Activated effector memory CD4-positive, alpha-beta T cell treated with anti-CD3 and anti-CD28 coated beads, Interleukin-2, amount 50 U/mL, for 16 hours (primary cell): ENCODE measurements around the gene COQ5.
"Not testable (repeated sequence)": the region's sequence is repeated elsewhere in the genome, so short reads cannot be mapped to it uniquely, and the experiment has no call there.

Experiments
- DNase-seq: peaks from one replicate; pipeline ENCODE4 v3.0.0-alpha.2; 2020

The COQ5 gene

DNA sequence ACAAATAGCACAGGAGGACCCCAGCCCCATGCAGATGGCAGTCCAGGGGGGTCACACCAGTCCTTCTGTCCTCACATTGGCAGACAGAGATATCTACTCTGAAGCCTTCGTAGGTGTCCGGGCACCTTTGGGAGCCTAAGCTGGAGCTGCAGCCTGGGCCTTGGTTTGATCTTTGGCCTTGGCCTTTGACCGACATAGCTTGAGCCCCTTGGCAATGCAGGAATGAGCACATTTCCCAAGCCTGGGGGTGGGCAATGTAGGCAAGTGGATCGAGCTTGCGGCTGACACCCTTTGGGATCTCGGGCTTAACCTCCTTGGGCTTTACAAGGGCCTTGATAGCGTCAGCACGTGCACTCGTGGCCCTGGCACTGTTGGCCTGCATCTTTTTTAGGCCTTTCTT, 6.4 kb downstream of the COQ5 start:
- no peak for DNase-seq

DNA sequence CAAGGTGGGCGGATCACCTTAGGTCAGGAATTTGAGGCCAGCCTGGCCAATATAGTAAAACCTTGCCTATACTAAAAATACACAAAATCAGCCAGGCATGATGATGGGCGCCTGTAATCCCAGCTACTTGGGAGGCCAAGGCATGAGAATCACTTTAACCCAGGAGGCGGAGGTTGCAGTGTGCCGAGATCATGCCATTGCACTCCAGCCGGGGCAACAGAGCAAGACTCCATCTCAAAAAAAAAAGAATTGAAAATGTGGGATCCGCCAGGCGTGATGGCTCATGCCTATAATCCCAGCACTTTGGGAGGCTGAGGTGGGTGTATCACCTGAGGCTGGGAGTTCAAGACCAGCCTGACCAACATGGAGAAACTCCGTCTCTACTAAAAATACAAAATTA, 9.6 kb downstream of the COQ5 start:
- DNase-seq: not testable (repeated sequence)

DNA sequence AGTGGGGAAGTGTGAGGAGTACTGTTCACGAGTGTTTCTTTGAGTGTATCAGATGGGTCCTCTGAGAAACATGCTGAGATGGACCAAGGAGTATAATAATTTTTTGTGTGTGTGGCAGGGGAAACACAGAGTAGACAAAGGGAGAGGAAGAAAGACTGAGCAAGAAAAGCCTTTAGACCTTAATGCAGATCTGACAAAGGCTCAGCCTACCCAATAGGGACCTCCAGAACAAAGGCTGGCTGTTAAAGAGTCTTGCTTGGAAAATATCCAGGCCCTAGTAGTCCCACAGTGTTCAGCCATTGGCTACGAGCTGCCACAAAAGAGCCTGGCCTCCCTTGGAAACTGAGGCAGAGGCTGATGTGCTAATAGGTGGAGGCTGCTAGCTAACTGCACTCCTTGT, 13.5 kb downstream of the COQ5 start:
- no peak for DNase-seq

DNA sequence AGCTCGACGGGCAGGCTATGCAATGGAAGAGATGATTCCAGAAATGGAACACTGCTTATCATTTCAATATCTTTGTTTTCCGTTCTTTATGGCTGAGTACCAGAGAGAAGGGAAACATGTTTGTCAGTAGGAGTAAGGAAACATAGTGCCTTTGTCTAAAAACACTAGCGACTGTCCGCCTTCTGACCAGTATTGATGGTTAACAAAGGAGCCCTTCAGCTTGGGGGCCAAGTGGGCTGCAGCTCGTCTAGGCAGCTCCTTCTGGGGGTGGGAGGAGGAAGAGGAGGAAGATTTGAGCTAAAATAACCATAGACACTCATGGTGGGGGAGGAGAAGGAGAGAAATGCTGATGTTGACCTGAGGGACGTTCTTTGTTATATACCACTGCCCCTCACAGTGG, 15.0 kb downstream of the COQ5 start:
- no peak for DNase-seq

DNA sequence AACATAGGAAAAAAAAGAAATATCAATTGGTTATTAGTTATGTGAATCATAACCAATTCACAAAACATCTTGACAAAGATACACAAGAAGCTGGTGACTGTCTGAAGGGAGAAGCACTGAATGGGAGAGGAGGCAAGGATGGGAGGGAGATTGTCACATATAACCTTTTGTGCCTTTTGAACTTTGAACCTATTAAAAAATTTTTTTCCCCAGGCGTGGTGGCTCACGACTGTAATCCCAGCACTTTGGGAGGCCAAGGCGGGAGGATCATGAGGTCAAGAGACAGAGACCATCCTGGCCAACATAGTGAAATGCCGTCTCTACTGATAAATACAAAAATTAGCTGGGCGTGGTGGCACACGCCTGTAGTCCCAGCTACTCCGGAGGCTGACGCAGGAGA, 20.4 kb downstream of the COQ5 start:
- no peak for DNase-seq

DNA sequence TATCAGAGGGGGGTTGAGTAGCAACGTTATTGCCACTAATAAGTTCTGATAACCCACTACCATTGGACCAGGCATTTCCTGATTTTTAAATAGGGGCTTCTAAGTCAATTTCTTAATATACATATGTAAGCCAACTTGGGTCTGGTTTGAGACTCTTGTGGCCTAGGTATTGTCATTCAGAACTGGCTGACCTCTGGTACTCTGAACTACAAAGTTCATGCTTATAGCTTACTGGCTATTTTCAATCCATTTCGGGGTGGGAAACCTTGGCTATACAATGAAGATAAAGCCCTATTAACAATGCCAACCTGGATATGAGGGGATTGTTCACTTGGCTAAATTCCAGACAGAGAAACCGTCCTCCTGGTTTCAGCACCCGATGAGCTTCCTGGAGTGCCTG, 24.4 kb downstream of the COQ5 start:
- no peak for DNase-seq

DNA sequence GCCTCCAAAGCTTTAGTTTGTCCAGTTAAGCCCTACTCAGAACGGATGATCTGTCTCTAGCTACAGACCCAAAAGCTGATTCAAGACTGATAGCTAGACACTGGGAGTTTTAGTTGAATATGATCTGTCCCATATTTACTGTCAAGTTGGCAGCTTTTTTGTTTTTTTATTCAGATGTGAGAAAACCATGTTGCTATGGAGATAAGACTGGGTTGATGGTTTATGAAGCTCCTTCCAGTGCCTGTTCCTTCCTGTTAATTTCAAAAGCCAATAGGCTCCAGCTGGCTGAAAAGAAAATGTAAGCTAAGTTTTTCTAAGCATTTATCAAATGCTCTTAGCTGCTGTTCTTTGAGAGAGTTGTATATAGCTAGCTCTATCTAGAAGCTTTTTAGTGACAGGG, 28.4 kb downstream of the COQ5 start:
- DNase-seq: no peak

DNA sequence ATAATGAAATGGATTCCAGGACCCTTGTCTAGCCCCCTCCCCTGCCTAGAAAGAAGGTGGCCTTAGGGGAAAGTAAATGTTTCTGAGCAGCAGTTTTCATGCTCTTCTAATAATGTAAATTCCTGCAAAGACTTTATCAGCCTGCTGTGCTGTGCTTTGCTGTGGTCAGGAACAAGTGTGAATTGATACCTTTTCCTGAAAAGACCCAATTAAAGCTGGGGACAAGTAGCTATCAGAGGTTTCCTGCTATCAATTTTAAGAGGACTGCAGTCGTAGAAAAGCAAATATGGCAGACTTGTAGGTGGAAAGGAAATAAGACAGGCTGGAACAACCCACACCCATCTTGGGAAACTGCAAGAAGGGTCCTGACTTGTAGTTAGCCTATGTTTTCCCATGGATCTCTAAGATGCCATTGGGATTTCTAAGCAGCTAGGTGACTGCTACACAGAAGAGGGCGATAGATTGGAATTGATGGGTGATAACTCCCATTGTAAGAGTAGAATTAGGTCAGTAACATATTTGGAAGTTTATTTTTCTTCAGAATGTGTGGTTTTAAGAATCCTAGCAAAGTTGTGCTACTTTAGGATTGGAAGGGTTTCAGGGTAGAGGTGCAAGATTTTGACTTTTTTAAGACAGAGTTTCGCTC, 30.0 kb downstream of the COQ5 start:
- no peak for DNase-seq

DNA sequence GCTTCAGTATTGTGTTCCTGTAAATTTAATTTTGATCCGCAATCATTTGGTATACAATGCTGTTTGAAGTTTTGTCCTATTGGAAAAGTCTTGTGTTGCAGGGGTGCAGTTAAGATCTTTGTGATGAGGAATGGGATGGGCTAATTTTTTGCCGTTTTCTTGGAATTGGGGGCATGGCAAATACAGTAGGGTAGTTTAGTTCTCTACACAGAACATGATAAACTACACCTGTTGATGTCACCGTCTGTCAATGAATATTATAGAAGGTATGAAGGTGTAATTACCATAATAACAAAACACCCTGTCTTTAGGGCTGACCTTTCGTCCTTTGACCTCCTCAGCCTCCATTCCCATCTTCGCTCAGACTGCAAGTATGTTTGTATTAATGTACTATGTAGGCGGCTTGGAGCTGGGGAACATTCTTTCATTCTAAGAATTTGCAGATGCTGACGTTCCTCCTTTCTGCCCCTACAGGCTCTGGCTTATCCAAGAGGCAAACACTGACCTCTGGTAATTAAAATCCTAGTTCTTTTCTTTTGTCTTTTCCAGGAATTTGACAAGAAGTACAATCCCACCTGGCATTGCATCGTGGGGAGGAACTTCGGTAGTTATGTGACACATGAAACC, 31.3 kb downstream of the COQ5 start:
- no peak for DNase-seq

DNA sequence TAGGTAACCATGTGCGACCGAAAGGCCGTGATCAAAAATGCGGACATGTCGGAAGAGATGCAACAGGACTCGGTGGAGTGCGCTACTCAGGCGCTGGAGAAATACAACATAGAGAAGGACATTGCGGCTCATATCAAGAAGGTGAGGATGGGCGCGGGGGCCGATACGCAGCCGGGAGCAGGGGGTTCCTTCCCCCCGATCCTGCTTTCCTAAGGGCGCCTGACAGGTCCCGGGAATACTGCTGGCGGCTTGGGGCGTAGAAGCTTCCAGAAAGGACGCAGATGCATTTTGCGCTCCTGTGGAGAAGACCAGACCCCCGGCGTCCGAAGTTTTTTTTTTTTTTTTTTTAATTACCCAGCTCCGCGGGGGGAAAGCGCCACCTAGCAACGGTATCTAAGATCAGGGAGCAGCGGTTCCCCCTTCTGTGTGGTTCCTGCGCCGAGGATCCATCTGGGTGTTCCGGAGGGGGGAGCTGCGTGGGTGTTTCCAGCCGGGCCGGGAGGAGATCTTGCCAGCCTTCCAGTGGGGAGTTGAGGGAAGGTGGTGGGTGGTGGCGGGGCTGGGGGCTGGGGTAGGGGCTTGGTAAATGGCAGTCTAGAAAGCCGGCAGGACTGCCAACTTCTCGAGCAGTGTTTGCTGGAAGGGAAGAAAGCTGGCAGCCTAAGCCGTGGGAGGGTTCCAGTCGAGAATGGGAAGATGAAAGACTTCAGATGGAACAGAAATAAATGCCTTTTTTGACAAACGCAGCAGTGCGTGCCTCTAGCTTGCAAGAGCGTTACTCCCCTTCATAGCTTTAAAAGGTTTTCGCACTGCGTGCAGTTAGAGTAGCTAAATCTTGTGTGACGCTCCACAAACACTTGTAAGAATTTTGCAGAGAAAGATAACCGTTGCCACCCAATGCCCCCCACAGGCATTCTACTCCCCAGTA, 32.3 kb downstream of the COQ5 start:
- peak; percentile 85 for DNase-seq

DNA sequence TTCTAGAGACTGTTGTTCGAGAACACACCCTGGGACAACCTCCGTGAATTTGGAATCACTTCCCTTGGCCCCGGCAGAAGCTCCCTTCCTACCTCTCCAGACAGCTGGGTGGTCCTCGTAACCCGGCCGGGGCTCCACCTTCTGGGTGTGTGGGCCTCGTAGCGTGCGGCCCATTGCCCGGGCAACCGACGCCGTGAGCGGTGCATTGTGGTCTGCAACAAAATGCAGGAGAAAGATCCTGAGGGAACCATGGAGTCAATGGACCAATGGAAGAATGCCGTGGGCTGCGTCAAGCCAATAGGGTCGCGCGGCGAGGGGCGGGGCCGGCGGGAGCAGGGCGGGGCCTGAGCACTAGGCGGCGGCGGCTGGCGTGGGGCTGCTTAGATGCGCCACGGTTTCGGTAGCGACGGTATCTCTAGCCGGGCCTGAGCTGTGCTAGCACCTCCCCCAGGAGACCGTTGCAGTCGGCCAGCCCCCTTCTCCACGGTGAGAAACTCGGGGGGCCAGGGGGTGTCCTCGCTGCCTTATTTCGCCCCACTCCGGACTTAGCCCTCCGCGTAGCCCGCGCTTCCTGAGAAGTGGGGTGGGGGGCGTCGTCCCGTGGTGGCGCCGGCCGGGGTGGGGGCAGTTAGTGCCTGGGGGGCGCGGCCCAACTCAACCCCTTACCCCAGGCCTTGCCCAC, 33.1 kb downstream of the COQ5 start, which contains the start of gene DYNLL1:
TSS of gene DYNLL1 (plus strand) at position 383 of the 682 bp plus-strand sequence. CDS start 309 bp downstream, outside the sequence.
- peak; percentile 99 for DNase-seq

DNA sequence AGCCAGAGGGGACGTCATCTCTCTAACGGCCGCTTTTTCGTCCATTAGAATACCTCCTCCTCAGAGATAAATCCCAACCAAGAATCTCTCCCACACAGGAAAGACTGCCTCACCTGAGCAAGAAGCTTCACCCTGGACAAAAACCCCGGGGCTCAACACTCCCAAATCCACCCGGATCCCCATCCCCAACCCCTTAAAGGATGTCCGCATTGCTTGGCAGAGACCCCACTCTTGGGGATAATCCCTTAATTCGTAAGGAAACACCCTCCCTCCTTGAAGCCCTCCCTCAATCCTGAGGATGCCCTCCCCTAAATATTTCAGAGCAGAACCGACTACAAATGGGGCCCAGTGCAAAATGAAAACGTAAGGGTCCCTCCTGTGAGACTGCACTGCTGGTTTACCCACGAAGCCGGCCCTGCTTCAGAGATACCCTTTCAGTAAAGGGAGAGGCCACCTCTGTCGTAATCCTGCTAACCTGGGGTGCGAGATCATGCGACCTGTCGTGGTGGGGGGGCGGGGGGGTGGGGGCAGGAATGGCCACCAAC, 33.7 kb downstream of the COQ5 start:
- DNase-seq: no peak

DNA sequence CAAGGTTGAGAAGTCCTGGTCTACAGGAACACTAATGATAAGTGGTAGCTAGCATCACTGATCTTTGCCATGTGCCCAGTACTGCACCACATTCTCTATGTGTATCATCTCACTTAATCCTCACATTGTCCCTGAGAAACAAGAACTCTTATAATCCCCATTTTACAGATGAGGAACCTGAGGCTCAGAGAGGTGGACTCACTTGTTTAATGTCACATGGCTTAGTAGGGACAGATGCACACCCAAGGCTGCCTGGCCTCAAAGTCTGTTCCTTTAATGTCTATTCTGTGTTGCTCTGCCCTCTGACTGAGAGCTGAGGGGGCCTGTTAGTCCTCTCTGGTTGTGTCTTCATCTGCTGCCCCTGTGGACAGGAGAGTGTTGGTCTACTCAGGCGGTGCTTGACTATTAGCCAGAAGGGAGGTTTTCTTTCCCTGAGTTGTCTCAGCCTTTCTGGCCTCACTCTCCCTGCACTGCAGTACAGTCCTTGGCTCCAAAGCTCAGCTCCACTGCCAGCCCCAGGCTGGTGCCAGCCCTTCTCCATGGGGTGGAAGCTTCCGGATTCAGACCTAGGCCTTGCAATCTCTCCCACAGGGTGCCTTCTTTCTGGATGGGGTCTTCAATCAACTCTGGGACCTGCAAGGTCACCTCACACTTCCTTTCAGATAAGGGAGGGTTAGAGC, 38.0 kb downstream of the COQ5 start:
- DNase-seq: no peak

DNA sequence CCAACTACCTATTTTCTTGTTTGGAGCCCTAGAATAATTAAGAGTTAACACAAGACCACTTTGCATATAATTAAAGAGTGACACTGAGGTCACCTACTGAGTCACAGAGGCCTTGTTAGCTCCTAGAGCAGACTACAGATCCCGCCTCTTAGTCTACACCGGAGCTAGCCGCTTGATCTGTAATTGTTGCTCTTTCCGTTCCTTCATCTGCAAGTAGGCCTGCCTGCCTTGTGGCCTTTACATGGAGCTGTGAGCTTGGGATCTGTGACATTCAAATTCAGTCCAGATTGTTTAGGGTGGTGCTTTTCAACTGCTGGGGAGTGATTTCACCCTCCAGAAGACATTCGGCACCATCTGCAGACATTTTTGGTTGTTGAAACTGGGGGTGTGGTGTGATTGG, 38.6 kb downstream of the COQ5 start:
- DNase-seq: no peak

DNA sequence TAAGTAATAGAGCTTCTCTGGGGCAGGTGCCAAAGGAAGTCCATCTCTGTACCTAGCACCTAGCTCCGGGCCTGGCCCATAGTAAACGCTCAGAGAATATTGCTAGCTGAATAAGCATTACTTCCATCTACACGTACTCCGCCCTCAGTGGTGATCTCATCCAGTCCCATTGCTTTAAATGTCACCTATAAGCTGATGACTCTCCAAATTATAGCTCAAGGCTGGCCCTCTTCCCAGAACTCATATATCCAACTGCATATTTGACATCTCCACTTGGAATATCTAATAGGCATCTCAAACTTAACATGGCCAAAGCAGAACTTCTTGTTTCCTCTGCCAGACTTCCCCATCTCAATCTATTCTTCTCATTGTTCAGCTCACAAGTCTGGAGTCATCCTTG, 39.9 kb downstream of the COQ5 start:
- no peak for DNase-seq

DNA sequence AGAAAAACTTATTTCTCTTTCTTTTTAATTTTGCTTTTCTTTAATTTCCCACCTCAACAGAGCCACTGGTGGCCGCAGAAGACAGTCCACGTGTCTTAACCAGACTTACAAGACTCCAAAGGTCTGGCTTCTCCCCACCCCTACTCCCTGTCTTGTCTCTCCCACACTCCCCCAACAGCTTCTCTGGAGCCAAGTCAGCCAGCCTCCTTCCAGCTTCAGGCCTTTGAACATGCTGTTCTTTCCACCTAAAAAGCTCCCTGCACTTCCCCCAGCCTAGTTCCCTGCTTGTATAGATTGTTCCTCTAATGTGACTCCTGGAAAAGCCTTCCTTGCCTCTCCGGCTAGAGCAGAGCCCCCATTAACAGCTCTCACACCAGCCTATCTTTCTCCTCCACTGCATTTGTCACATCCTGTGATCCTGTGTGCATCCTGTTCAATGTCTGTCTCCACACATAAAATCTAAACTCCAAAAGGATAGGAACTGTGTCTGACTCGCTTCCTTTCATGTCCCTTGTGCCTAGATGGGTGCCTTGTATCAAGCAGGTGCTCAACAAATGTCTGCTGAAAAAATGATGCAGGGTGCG, 40.8 kb downstream of the COQ5 start:
- no peak for DNase-seq

DNA sequence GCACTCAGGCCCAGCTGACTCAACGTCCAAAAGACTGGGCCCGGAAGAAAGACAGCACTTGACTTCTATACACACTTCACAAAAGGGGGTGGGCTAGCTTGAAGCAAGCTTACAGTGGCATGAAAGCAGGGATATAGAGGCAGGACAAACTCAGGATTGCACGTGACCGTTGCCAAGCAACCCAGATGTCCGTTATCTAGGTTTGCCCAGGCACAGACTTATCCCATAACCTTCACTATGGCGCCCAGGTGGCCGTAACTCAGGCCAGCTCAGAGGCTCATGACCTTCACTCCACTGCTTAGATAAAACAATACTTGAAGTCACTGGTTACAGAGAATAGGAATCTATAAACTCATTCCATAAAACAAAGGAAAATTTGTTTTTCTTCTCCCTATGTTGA, 41.4 kb downstream of the COQ5 start:
- DNase-seq: not testable (repeated sequence)

DNA sequence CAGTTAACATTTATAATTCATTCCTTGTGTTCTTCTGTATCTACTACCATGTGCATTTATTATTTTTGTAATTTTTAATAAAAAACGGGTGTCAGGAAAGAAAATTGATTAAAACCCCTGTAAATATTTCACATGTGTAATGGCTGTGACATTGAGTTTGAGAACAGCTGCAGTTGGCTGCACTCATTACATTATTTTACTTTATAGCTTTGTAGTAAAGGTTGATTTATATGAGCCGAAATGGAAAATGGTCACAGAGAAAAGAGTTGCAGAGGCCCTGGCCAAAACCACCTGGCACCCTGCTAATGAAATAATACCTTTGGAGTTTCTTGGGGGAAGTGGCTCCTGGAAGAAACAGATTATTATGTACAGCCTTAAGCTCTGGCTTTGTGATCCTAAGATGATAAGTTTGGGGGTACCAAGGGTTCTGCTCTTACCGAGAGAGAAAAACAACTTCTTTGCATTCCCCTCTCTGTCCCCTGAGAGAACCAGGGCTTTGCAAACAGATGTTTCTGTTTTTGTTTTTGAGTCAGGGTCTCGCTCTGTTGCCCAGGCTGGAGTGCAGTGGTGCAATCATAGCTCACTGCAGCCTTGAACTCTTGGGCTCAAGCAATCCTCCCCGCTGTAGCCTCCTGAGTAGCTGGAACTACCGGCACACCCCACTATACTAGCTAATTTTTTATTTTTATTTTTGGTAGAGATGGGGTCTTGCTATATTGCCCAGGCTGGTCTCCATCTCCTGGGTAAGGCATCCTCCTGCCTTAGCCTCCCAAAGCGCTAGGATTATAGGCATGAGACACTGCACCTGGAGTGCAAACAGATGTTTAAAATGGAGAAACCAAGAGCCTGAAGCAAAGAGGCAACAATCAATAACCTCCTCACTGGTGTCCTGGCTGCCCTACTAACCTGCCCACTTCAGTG, 42.7 kb downstream of the COQ5 start:
- no peak for DNase-seq

DNA sequence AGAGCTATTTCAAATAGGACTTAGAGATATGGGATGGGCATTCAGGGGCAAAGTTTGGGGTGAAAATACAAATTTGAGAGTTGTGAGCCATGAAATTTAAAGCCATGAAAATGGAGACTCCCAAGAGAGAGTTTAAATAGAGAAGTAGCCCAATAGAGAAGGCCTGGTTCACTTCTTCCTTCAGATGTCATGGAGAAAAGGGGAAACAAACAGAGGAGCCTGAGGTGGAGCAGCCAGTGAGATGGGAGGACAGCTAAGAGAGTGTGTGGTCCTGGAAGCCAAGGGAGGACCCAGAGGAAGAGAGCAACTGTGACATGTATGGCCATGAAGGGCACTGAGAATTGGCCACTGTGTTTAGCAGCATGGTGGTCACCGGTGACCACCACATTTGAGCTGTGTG, 45.3 kb downstream of the COQ5 start:
- DNase-seq: no peak

DNA sequence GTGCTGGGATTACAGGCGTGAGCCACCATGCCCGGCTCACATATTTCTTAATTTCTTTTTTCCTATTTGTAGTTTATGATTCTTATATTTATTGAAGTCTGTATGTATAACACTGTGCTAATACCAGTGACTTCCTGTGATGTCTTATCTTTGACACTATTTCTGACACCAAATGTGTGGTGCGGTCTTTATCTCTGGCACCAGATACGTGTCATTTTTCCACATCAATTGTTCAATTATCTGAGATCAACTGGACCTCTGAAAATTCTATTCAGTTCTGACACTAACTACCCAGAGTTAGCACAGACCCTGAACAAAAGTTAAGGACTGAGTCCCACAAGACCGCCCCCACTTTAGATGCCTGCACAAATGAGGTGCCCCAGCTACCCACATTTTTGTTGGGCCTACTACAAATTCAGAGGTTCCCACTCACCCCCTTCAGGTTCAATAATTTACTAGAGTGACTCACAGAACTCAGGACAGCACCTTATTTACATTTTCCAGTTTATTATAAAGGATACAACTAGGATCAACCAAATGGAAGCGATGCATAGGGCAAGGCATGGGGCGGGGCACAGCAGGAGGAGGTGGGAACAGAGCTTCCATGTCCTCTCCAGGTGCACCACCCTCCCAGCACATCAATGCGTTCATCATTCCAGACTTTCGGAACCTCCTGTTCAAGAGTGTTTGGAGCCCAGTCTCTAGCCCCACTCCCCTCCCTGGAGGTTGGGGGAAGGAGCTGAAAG, 47.8 kb downstream of the COQ5 start:
- DNase-seq: no peak
